HCEC 1CT (cell line): Measurements from ENCODE around the gene EFEMP2.

Source experiments
- DNase-seq: peaks from one replicate; pipeline ENCODE4 v3.0.0-alpha.2; 2017

Gene EFEMP2

DNA sequence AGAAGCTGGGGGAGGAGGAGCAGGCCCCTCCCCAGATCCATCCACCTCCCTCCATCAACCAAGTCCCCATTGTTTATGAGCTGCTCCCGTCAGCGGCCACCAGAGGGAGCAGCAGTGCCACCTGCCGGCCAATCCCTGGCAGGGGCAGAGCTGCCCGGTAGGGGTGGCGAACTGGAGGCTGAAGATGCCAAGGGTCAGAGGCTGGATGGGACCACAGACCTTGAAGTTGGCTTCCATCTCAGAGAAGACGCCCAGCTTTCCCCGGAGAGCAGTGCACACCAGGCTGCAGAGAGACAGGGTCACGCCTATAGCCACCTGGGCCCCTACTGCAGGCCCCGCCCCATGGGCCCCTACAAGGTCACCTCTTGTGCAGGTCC lies 12.1 kb upstream of the EFEMP2 start:
- DNase-seq, result peak; percentile 58

DNA sequence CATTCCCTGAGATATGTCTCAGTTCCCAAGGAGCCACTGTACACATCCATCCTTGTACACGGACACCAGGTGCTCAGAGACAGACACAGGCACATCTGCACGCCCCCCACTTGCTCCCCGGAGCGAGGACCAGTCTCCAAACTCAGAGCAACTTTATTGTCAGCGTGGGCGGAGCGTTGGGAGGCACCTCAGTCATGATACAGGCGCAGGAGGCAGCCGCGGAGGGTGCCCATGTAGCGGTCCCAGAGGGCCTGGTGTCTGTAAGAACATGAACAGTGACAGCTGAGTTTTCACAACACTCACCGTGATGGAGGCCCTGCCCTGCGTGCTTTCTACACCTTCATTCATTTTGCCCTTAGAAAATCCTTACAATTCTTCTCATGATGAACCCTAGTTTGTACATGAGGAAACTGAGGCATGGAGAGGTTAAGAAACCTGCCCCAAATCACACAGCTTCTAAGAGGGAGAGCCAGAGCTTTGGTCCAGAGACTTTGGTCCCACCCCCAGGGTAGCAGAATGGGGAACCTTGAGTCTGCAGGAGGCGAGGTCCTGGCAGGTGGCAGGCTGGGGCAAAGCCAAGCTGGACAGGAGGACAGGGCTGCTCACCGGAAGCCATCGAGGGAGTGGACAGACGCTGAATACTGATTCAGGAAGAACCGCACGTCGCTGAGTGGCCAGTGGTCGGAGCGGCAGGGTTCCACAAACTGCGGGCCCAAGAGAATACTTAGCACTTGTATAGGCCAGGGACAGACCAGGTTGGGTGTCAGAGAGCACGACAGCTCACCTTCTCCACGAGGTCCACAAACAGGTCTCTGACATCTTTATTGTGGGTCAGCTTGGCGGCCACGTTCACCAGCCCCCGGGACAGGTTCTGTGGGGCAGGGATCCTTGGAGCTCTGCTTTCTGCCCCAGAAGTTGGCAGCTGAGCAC lies 11.5 kb upstream of the EFEMP2 start:
- DNase-seq, result no peak

DNA sequence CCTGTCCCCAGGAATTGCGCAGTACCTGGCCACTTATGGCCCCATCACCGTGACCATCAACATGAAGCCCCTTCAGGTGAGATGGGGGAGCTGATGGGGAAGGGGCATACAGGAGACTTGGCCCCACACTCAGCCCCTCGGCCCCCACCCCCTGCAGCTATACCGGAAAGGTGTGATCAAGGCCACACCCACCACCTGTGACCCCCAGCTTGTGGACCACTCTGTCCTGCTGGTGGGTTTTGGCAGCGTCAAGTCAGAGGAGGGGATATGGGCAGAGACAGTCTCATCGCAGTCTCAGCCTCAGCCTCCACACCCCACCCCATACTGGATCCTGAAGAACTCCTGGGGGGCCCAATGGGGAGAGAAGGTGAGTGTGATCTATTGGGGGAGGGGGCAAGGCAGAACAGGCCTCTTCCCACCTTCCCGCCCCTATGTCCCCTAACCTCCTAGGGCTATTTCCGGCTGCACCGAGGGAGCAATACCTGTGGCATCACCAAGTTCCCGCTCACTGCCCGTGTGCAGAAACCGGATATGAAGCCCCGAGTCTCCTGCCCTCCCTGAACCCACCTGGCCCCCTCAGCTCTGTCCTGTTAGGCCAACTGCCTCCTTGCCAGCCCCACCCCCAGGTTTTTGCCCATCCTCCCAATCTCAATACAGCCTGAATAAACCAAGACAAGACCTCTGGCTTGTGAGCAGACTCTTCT lies 10.6 kb upstream of the EFEMP2 start:
- DNase-seq, result no peak

DNA sequence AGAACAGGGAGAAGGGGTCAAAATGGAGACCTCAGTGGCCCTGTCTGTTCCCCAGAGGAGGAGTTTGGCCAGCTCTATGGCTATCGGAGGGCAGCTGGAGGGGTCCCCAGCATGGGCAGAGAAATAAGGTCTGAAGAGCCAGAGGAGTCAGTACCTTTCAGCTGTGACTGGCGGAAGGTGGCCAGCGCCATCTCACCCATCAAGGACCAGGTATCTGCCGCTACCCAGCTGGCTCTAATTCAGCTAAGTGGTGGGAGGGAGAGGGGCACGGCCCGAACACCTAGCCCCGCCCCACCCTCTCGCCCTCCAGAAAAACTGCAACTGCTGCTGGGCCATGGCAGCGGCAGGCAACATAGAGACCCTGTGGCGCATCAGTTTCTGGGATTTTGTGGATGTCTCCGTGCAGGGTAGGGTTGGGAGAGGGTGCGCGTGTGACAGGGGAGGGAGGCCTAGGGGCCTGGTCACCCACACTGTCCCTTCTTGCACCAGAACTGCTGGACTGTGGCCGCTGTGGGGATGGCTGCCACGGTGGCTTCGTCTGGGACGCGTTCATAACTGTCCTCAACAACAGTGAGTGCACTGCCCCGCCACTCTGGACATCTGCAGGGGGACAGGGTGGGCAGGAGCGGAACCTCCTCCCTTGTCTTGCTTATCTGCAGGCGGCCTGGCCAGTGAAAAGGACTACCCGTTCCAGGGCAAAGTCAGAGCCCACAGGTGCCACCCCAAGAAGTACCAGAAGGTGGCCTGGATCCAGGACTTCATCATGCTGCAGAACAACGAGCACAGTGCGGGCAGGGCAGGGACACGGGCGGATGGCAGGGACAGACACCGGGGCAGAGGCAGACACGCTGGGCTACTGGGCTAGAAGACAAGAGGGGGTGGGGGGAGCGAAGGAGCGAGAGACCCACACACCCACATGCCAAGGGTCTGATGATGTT lies 9.8 kb upstream of the EFEMP2 start:
- DNase-seq, result no peak

DNA sequence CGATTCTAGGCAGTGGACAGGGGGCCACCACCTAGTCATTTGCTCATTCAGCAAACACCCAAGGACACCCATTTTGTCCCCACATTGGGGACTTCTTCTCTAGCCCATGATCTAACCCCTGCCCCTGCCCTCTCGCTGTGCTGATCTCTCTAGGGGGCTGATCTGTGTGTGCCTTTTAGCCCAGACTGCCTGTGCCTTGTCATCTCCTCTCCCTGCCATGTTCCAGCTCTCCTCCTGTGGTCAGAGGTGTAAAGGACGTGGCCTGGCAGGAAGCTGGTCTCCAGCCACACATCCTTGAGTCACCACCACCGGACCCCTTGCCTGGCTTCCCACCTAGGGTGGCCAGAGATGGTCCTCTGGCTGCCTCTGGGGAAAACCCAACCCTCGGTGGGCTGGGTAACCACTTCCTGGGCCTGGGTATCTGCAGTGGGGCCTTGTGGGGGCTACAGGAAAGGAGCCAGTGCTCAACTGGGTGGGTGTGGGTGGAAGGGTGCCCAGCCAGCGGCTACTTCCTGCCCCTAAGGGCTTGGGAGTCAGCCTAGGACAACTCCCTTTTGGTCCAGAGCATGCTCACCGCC lies 8.3 kb upstream of the EFEMP2 start:
- DNase-seq, result no peak

DNA sequence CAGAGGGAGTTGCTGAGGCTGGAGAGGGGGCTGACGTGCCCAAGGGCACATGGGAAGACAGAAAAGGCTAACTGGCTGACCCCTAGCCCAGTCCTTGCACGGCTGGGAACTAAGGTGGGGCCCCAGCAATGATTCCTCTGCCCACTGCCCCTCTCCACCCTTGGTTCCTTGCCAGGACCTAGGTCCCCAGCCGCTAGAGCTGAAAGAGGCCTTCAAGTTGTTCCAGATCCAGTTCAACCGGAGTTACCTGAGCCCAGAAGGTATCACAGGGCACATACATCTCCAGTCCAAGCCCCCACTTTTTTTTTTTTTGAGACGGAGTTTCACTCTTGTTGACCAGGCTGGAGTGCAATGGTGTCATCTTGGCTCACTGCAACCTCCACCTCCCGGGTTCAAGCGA lies 7.4 kb upstream of the EFEMP2 start:
- DNase-seq, result no peak

DNA sequence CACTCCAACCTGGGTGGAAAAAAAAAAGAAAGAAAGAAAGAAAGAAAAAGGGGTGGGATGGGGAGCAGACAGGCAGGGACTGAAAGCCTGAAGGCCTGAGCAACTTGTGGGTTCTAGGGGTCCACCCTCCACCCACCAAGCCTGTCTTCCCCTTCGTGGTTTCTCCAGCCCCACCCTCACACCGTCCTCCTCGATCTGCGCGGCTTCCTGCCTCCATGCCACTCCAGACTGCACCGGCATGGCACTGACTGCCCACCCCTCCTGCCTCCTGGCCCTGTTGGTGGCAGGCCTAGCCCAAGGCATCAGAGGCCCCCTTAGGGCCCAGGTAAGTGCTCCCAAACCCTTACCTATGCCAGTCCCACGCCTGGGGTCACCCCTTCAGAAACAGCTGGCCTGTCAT lies 7.0 kb upstream of the EFEMP2 start, which contains the start of gene CTSW:
Gene CTSW, plus strand, starts transcription at position 221 of the 400 bp plus-strand sequence. Its CDS starts 18 bp downstream, at position 239.
- no peak for DNase-seq

DNA sequence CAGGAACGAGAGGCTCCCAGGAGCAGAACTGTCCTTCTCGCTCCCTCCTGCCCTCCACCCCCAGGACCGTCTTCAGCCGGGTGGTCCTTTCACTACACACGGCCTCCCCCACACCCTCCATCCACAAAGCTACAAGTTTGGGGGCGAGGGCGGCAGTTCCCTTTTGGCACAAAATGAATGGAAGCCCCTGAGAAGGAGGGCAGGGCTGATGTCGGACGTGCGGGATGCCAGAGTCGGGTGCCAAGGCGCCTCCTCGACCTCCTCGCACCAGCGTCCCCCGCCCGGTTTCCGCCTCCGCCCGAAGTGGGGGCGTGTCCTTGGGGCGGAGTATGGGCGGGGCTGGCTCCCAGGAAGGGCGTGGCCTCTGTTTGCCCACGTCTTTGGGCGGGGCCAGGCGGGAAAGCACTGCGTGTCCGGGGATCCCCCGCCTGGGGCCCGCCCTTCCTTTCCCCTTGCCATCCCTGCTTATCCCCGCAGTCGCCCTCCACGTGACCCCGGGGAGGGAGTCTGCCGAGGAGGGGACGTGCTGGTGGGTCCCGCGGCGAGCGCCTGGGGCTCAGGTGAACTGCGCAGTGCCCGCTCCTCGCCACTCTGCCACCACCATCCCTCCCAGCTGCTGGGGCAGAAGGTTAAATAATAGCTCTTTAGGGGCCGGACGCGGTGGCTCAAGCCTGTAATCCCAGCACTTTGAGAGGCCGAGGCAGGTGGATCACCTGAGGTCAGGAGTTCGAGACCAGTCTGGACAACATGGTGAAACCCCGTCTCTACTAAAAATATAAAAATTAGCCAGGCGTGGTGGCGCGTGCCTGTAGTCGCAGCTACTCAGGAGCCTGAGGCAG lies 937 bp upstream of the EFEMP2 start:
- peak; percentile 91 for DNase-seq

DNA sequence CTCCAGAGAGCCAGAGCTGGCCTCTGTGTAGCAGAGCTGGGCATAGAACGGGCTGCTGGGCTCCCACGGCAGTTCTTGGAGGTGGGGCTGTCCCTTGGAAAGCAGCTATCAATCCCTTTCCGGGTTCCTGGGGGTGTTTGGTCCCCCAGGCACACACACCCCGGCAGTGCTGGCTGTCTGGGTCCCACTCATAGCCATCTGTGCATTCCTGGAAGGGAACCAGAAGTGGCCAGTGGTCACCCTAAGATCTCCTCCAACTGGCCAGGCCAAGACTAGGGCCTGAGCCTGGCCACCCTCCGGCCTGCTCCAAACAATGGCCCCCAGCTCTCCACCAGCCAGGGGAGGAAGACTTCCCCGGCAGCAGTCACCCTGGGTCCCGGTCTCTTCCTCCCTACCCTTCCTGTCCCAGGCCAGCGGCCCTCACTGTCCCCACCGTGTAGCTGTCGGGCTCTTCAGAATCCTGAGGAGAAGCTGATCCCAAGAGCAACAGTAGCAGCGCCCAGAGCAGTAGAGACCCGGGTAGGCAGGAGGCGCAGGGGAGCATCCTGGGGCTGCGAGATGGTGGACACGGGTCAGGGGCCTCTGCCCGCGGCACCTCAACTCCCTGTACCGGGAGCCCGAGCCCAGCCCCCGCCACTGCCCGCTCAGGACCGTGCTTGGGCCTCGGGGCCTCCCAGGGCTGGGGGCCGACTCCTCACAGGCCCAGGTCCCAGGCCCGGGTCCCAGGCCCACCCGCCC lies 620 bp downstream of the EFEMP2 start:
- peak; percentile 40 for DNase-seq

DNA sequence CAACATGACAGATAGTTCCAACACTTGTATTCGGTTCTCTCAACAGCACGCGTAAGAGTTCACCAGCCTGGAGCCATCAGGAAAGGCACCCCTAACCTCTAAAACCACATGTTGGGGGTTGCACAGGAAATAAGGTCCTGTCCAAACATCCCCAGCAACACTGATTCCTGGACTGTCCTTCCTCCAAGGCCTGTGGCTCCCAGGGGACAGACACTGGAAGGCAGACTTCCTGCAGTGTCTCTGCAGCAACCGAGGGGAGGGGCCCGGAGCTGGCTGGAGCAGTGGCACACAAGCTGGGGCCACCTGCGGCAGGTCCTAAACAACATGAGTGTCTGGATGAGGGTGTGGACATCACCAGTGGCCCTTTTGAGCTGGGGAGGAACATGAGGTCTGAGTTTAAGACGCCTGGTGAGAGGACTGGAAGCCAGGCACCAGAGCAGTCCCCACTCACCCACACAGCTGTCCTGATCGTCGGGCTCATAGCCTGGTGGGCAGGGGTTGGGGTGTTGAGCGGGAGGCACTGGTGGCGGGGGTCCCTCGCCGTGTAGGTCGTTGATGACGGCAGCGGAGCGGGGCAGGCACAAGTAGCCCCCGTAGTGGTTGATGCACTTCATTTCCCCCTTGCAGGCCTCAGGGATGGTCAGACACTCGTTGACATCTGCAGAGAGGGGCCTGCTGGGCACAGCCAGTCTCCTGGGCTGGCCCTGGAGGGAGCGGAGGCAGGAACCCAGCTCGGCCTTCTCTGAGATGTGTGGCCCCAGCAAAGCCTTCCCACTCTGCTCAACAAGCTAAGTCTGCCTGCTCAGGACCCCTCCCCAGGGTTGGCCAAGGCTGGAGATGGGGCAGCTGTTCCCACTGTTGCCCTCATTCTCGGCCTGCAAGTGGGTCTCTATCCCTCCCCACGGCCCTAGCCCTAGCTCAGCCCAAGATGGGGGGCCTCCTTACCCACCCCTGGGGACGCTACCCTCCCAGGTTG lies 1.6 kb downstream of the EFEMP2 start:
- DNase-seq, result no peak

DNA sequence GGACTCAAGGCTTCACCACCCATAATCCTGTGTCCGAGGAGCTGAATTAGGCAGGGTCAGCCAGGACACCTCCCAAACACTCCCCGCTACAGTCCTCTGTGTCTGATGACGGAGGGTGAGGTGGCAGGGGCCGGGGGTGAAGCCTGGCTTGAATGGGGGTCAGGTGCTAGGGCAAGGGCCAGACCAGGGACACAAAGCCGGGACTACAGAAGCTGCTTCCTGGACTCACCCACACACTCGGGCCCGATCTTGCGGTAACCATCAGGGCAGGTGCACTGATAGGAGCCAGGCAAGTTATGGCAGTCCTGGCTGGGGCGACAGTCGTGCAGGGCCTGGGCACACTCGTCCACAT lies 2.3 kb downstream of the EFEMP2 start:
- no peak for DNase-seq

DNA sequence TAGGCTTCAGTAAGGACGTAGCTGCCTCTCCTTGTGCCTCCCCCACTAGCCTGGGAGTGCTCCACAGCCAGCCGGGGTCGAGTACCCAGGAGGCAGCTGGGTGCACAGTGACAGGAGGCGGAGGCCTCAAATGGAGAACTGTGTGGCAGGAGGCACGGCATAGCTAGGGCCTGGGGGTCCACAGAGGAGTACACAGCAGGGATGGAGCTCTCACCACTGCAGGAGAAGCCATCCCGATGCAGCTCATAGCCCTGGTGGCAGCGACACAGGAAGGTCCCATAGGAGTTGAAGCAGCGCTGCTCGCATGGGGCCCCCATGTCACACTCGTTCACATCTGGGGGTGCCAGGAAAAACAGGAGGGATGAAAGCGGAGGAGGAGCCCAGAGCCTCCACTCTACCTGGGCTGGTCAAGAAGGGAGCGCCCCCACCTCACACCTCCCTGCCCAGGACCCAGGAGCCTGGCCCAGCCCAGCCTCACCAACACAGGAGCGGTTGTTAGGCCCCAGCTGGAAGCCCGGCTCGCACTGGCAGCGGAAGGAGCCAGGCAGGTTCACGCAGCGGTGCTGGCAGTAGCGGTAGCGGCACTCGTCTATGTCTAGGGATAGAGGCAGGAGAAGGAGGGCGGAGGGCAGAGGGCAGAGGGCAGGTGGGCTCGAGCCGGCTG lies 2.8 kb downstream of the EFEMP2 start:
- DNase-seq, result no peak

DNA sequence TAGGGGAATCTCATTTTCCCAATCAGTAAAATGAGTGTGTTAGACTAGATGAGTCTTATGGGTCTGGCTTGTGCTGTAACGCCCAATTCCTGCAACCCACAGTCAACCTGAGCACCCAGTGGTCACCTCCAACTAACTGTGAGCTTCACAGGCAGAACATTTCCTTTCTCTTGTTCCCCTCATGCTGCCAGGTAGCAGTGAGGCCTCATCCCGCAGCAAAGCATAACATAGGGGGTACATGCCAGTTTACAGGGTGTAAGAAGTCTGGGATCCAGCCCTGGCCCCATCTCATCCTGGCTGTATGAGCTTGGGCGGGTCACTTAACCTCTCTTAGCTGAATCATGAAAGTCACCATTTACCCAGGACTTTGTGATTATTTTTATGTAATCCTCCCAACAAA lies 3.7 kb downstream of the EFEMP2 start:
- DNase-seq, result no peak

DNA sequence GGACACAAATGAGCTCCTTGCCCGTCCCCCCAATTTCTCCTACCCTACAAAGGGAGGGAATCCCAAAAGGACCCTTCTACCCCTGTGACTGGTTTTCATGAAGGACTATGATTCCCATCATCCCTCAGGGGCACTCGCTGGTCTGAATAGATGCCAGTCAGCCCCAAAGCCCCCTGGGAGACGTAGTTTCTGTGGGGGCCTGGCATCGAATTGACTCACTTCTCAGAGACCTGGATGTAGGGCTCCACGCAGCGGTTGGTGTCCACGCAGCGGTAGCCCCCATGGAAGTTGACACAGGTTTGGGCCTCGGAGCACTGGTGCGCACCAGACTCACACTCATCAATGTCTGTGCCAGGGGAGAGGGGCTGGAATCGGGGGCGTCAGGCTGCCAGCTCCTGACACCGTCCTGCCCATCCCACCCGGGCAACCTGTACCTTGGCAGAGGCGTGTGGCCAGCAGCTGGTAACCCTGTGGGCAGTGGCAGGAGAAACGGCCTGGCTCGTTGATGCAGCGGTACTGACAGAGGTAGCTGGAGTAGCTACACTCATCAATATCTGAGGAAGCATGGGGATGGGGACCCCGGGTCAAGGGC lies 4.4 kb downstream of the EFEMP2 start:
- no peak for DNase-seq

DNA sequence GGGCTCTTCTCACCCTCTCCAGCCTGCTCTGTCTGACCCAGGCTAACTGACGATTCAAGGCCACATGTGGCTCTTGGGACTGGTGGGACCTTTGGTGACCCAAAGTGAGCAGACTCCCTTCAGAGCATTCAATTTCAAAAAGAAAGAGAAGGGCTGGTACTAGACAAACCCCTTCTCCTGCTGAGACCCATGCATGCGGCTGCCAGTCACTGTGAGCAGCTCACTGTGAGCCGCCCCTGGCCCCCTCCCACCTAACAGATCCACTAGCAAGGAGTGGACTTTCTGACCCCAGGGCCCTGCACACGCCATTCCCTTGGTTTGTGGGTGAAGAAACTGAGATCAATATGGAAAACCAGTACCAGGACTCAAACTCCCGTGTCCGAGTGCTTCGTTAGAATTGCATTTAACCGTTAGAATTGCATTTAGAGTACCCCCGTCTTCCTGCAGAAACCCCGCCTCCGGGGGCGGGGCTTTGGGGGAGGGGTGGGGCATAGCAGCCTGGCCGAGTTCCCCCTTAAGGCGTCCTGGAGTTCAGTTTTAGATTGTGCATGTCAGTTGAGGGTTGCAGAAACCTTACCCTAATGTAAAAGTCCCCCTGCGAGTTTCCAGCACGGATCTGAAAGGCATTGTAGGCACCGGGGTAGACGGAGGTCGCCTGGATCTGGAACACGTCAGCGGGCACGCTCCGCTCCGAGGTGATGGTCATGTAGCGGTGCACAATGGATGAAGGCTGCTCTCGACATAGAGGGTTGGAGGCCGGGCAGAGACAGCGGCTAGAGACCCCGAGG lies 5.1 kb downstream of the EFEMP2 start:
- no peak for DNase-seq

DNA sequence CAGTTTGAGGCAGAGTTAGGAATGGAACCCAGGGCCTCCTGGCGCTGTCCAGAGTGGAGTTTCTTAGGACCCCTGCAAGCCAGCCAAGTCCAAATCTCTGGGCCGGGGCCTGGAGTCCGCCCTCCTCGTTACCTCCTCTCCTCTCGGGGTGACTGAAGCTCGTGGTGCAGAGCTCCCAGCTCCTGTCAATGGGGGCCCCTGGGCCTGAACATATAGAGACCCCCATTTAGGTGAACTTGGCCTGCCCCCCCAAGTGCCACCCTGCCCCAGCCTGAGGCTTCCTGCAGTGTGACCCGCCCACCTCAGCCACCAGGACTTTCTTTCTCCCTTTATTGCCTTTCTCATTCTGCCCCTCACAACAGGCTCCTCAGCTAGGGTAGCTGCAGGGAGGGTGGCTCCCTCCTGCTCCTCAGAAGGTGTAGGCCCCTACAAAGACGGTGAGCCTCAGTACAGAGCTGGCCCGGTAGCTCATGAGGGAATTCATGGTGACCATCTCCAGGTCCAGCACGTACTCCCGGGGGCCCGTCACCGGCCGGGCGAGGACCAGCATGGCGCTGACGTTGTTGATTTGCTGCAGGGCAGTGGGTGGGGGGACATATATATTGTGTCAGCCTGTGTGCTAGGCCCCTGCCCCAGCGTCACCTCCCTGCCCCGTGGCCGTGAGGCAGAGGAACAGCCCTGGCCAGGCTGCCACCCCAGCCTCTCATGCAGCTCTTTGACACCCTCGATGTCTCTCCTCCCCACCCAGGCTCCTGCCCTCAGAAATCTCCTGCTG lies 5.9 kb downstream of the EFEMP2 start:
- DNase-seq, result no peak

DNA sequence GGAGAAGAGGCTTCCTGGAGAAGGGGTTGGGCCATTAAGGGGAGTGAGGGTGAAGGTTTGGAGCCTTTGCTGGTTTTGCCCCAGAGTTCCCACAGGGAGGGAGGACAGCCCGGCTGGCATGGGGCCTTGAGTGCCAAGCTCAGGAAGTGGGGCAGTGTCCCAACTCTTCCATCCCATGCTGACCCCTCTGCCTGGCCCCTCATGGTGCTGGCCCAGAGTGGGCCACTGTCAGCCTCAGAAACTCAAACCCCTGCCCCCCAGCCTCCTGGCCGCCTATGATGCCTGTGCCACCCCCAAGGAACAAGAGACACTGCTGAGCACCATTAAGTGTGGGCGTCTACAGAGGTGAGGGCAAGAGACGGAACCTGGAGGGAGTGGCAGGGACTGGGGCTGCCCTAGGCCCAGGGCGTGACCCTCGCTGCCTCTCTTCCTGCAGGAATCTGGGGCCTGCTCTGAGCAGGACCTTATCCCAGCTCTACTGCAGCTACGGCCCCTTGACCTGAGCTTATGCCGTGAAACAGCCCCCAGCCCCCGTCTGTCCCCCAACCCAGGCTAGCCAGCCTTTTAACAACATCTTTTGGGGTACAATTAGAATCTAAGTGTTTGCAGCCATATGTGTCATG lies 6.9 kb downstream of the EFEMP2 start:
- no peak for DNase-seq
